HG02840 (cell line): Measurements from ENCODE around the gene IQCK.
"Not testable (repeated sequence)": the region's sequence is repeated elsewhere in the genome, so short reads cannot be mapped to it uniquely, and the experiment has no call there.

Experiments
- ATAC-seq: cut with Tn5 transposase; IDR thresholded peaks from one replicate; pipeline ENCODE4 v1.9.1; 2021; ENCODE audit warnings: mild to moderate bottlenecking, moderate library complexity, moderate number of reproducible peaks; ENCODE audit not compliant: unreplicated experiment, low FRiP score

IQCK gene

GRCh38 chr16:19715566-19715965 lies 2.5 kb upstream of the IQCK start:
- ATAC-seq: no peak

DNA sequence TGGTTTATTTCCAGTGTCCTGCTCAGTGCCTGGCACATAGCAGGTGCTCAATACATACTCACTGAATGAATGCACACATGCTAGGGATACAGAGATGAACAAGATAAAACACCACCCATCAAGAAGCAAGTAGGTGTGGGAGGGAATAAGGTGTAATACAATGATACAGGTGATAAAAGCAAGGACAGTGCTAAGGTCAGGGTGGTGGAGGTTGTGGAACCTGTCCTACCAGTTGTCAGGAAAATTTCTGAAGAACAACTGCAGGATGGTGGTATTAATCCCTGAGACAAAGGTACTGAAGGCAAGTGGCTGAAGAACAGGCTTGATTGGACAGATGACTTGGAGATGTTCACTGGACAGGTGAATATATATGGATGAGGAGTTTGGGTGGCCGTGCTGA lies 1.9 kb upstream of the IQCK start:
- ATAC-seq: no peak

DNA sequence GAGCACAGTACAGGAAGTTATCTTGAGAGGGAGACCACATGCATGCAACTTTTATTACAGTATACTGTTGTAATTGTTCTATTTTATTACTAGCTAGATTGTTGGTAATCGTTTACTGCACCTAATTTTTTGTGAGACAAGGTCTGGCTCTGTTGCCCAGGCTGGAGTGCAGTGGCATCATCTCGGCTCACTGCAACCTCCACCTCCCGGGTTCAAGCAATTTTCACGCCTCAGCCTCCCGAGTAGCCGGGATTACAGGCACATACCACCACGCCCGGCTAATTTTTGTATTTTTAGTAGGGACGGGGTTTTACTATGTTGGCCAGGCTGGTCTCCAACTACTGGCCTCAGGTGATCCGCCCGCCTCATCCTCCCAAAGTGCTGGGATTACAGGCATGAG lies 1.3 kb upstream of the IQCK start:
- not testable (repeated sequence) for ATAC-seq

DNA sequence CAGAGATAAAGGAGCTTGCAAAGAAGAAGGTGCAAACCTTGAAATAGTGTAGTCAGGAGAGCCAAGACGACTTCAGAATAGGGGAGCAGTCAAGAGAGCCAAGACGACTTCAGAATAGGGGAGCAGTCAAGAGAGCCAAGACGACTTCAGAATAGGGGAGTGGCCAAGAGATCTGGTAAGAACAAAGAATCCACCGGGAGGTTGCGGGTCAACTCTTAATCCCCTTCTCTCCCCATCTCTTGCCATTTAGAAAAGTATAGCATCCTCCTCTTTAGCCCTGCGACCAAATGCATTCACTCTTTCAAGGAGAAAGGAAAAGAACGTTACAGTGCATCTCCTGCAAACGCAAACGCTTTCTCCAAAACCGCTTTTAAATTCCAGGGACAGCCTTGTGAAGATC lies 757 bp upstream of the IQCK start:
- no peak for ATAC-seq

- no peak for ATAC-seq
Measured at GRCh38 chr16:19718624-19718965, 524 bp downstream of the IQCK start.

DNA sequence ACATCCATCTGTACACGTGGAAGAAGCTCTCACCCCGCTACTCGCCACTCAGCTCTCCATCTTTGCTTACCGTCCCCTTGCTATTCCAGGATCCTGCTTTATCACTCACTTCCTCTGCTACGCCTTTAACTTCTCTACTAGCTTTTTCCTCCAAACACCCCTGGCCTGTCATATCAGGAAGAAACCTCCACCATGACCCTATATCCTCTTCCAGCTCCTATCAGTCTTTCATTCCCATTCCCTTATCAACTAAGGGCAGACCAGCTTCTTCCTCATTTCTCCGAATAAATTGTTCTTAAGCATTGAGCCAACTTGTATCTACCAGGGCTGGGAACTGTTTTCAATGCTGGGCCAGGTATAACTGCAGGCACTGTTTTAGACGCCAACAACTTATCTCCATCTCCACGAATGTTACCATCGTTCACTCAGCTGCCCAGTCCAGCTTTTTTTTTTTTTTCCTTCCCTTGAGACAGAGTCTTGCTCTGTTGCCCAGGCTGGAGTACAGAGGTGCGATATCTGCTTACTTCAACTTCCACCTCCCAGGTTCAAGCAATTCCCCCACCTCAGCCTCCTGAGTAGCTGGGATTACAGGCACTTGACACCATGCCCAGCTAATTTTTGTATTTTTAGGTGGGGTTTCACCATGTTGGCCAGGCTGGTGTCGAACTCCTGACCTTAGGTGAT lies 4.3 kb downstream of the IQCK start:
- ATAC-seq: no peak

GRCh38 chr16:19722981-19723380 lies 4.9 kb downstream of the IQCK start:
- ATAC-seq: no peak

DNA sequence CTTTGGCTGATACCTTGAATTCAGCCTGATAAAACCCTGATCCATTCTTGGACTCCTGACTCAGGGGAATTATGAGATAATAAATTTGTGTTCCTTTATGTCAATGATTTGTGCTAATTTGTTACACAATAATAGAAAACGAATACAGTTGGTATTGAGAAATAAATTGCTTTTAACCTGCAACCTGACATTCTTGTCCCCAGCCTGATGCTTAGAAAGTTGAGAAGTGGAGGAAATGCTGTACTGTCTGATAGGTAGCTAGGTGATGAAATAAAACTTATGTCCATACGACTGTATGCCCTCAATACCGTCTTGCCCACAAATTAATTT lies 10.5 kb downstream of the IQCK start:
- no peak for ATAC-seq

DNA sequence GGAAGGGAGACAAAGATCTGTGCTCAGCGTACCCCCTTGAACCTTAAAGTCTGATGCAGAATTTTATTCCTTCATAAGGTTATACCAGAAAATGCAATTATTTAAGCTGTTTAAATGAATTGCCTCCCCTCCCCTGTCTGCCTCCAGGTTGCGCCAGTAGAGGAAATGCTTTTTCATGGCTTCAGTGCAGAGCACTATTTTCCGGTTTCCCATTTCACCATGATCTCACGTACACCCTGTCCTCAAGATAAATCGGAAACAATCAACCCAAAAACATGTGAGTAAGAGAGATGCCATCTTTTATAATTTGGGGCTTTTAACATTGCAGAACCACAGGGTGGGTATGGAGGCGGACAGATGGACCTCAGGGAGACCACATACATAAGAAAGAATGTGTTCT lies 15.5 kb downstream of the IQCK start:
- no peak for ATAC-seq

GRCh38 chr16:19735074-19735867 lies 17.2 kb downstream of the IQCK start:
- ATAC-seq: no peak

GRCh38 chr16:19737306-19738038 lies 19.4 kb downstream of the IQCK start:
- no peak for ATAC-seq

GRCh38 chr16:19741354-19741753 lies 23.3 kb downstream of the IQCK start:
- no peak for ATAC-seq

DNA sequence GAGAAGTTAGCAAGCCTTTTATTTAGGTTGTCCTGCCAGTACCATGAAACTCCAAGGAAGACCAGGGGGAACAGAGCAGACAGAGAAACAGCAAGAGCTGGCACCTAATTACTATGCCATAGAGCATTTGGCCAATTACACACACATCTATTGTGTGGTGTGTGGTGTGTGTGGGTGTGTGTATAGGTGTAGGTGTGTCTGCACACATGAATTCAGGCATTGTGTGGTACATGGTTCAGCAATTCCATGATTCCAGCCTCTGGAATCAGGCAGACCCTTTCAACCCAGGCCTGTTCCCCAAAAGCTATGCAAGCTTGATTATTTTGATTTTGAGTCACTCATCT lies 25.7 kb downstream of the IQCK start:
- no peak for ATAC-seq

DNA sequence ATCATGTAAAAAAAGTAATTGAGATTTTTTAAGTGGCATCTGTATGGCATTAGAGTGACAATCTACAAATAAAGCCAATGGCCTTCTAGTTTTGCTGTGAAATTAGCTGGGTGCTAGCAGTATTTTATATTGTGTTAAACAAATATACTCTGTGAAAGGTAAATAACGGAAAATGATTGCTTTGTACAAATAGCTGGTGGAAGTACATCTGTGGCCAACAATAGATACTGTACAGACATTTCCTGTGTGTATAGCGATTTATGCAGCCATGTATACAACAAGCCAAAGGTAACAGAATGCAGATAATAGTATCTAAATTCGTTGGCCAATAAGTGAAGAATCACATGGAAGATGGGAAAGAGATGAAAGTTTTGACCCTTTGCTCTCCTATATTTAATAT lies 26.6 kb downstream of the IQCK start:
- ATAC-seq: no peak

GRCh38 chr16:19745286-19746010 lies 27.4 kb downstream of the IQCK start:
- no peak for ATAC-seq

DNA sequence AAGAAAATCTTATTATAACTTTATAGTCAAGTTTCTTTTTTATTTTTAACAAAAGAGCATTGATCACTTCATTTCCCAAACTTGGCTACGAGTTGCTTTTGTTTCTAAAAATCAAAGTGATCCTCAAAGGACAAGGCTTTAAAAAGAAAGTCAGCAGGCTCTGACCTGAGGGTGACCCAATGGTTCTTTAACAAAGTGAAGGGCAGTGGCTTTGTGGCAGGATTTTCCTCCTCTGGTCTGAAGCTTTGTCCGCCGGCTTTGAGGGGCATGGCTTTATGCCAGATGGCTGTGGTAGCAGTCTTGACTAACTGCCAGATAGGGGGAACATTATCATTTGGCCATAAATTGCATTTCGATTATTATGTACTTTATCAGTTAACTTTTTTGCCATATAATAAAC lies 28.5 kb downstream of the IQCK start:
- ATAC-seq: no peak

DNA sequence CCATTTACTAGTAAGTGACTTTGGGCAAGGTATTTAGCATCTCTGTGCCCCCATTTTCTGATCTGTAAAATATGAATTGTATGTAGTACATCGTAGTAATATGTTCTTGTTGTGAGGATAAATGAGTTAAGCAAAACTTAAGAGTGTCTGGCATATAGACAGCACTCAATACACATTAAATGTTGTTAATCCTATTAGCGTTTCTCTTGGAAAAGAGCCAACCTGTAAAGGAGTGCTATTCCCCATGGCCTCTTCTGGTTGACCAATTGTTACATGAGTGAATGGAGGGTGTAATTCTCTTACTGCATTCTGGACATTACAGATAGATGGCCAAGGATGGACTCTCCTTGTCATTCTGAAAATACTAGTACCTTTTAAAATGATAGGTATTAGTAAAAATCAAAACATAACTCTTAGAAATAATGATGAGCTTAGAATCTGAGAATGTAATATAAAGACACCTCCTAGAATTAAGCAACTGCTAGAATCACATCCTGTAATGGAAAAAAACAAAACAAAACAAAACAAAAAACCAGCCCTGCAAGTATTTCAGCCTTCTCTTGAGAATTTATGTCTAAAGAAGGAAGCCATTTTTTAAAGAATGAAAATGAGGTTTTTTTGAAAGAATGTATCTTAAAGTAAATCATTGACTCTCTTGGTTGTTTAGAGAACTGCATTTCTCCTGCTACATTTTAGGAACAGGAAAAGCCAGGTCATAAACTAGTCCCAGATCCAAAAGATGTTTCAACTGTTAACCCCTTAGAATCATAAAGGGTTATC lies 30.5 kb downstream of the IQCK start:
- ATAC-seq: no peak

DNA sequence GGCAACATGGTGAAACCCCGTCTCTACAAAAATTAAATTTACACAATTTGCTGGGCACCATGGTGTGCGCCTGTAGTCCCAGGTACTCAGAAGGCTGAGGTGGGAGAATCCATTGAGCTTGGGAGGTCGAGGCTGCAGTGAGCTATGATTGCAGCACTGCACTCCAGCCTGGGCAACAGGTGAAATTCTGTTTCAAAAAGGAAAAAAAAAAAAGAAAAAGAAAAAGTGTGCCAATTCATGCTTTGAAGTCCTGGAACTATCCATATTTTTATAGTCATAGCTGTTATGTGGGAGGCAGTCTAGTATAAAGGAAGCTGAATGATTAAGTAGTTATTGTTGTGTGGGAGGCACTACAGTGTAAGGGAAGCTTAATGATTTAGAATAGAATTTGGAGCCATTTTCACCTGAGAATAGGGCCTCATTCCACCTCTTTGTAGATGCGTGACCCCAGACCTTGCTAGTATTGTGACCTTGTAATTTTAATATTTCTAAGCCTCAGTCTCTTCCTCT lies 31.6 kb downstream of the IQCK start:
- no peak for ATAC-seq

- ATAC-seq: no peak
Measured at GRCh38 chr16:19751478-19752385, 33.7 kb downstream of the IQCK start.
